H9 (cell line): Measurements from ENCODE around the gene RRBP1. TPM values are rescaled to one million over a fixed set of nuclear protein-coding genes. Genes with fewer than 3 reads are reported as not detected.

Experiments used
- DNase-seq: peaks from one replicate; pipeline ENCODE4 v3.0.0-alpha.2; 2017
- H2AFZ ChIP-seq: one replicate; pipeline ENCODE4 v1.6.1; 2013; ENCODE audit warnings: mild to moderate bottlenecking, low read length, control low read depth, moderate library complexity
- H2AK5ac ChIP-seq: 2 replicates; pipeline ENCODE4 v1.6.1; 2013; ENCODE audit warnings: low read length, control low read depth, mixed read lengths; ENCODE audit not compliant: insufficient read length
- H2BK120ac ChIP-seq: one replicate; pipeline ENCODE4 v1.6.1; 2013; ENCODE audit warnings: low read depth, mild to moderate bottlenecking, low read length, control low read depth, inconsistent platforms; ENCODE audit not compliant: poor library complexity, severe bottlenecking
- H2BK12ac ChIP-seq: 2 replicates; pipeline ENCODE4 v1.6.1; 2013; ENCODE audit warnings: low read length, control low read depth, mixed read lengths, low read depth; ENCODE audit not compliant: insufficient read length
- H2BK15ac ChIP-seq: 2 replicates; pipeline ENCODE4 v1.6.1; 2013; ENCODE audit warnings: low read depth, low read length, control low read depth
- H2BK20ac ChIP-seq: one replicate; pipeline ENCODE4 v1.6.1; 2013; ENCODE audit warnings: low read depth, mild to moderate bottlenecking, low read length, control low read depth, inconsistent platforms; ENCODE audit not compliant: poor library complexity, severe bottlenecking
- H2BK5ac ChIP-seq: 2 replicates; pipeline ENCODE4 v1.6.1; 2013; ENCODE audit warnings: low read length, control low read depth, mixed read lengths; ENCODE audit not compliant: insufficient read length
- H3K14ac ChIP-seq: 2 replicates; pipeline ENCODE4 v1.6.1; 2013; ENCODE audit warnings: low read length, control low read depth; ENCODE audit not compliant: insufficient read depth
- H3K18ac ChIP-seq: 2 replicates; pipeline ENCODE4 v1.6.1; 2013; ENCODE audit warnings: low read depth, mild to moderate bottlenecking, mixed read lengths, low read length, control low read depth; ENCODE audit not compliant: insufficient read length
- H3K23ac ChIP-seq: 2 replicates; pipeline ENCODE4 v1.6.1; 2013; ENCODE audit warnings: low read length, control low read depth, mixed read lengths, low read depth; ENCODE audit not compliant: insufficient read length
- H3K23me2 ChIP-seq: 2 replicates; pipeline ENCODE4 v1.6.1; 2013; ENCODE audit warnings: low read depth, mild to moderate bottlenecking, mixed read lengths, low read length, control low read depth; ENCODE audit not compliant: insufficient read length, poor library complexity, severe bottlenecking
- H3K27ac ChIP-seq: 2 replicates; pipeline ENCODE4 v1.5.1; 2013; ENCODE audit warnings: low read length, control low read depth, mixed read lengths, low read depth; ENCODE audit not compliant: insufficient read length
- H3K27me3 ChIP-seq: 2 replicates; pipeline ENCODE4 v1.6.1; 2013; ENCODE audit warnings: low read length, control low read depth, inconsistent platforms; ENCODE audit not compliant: insufficient read depth
- H3K4ac ChIP-seq: 2 replicates; pipeline ENCODE4 v1.6.1; 2013; ENCODE audit warnings: low read depth, mild to moderate bottlenecking, control low read depth, inconsistent platforms, low read length, moderate library complexity
- H3K4me1 ChIP-seq: 2 replicates; pipeline ENCODE4 v1.6.1; 2013; ENCODE audit warnings: low read length, control low read depth, inconsistent platforms; ENCODE audit not compliant: insufficient read depth
- H3K4me2 ChIP-seq: 2 replicates; pipeline ENCODE4 v1.6.1; 2013; ENCODE audit warnings: low read length, control low read depth, mixed read lengths; ENCODE audit not compliant: insufficient read length, insufficient read depth
- H3K56ac ChIP-seq: 2 replicates; pipeline ENCODE4 v1.6.1; 2013; ENCODE audit warnings: low read depth, mild to moderate bottlenecking, mixed read lengths, low read length, control low read depth; ENCODE audit not compliant: insufficient read length
- H3K79me1 ChIP-seq: 2 replicates; pipeline ENCODE4 v1.6.1; 2013; ENCODE audit warnings: low read depth, mild to moderate bottlenecking, moderate library complexity, low read length, control low read depth, inconsistent platforms; ENCODE audit not compliant: insufficient read depth, poor library complexity, severe bottlenecking
- H3K79me2 ChIP-seq: 2 replicates; pipeline ENCODE4 v1.6.1; 2013; ENCODE audit warnings: low read length, control low read depth, inconsistent platforms; ENCODE audit not compliant: insufficient read depth
- H3K9ac ChIP-seq: 2 replicates; pipeline ENCODE4 v1.6.1; 2013; ENCODE audit warnings: low read length, control low read depth, mixed read lengths; ENCODE audit not compliant: insufficient read length; ENCODE audit errors: extremely low read depth
- H3K9me3 ChIP-seq: one replicate; pipeline ENCODE4 v1.6.1; 2013; ENCODE audit warnings: low read depth, low read length, inconsistent platforms; ENCODE audit not compliant: control insufficient read depth
- H3T11ph ChIP-seq: one replicate; pipeline ENCODE4 v1.6.1; 2013; ENCODE audit warnings: mild to moderate bottlenecking, low read length, control low read depth, inconsistent platforms
- H4K20me1 ChIP-seq: one replicate; pipeline ENCODE4 v1.6.1; 2013; ENCODE audit not compliant: control insufficient read depth, insufficient read length, insufficient read depth
- H4K5ac ChIP-seq: 2 replicates; pipeline ENCODE4 v1.6.1; 2013; ENCODE audit warnings: low read depth, mild to moderate bottlenecking, mixed read lengths, low read length, control low read depth; ENCODE audit not compliant: insufficient read length
- H4K8ac ChIP-seq: replicated peaks from 2 replicates; pipeline ENCODE4 v1.6.1; 2013; ENCODE audit warnings: low read length, control low read depth, mixed read lengths, low read depth; ENCODE audit not compliant: insufficient read length
- H4K91ac ChIP-seq: 2 replicates; pipeline ENCODE4 v1.6.1; 2013; ENCODE audit warnings: low read depth, mild to moderate bottlenecking, moderate library complexity, mixed read lengths, low read length, control low read depth; ENCODE audit not compliant: insufficient read length
- H3K27ac Mint-ChIP-seq, 3 experiments: 2 replicates in 2 of 3; 3 replicates in 1 of 3; pipeline ENCODE4 v1.8.0; 2020 to 2021; ENCODE audit warnings: mixed read lengths in 3 of 3, mild to moderate bottlenecking in 1 of 3, moderate library complexity in 1 of 3
- H3K27me3 Mint-ChIP-seq: 2 replicates; pipeline ENCODE4 v1.8.0; 2021; ENCODE audit warnings: low read depth, mild to moderate bottlenecking, moderate library complexity, mixed read lengths
- H3K36me3 Mint-ChIP-seq, 3 experiments: 2 replicates in 2 of 3; 3 replicates in 1 of 3; pipeline ENCODE4 v1.8.0; 2020 to 2021; ENCODE audit warnings: low read depth in 3 of 3, mixed read lengths in 3 of 3; ENCODE audit not compliant: insufficient read depth in 1 of 3
- H3K4me1 Mint-ChIP-seq, 2 experiments: 2 replicates each; pipeline ENCODE4 v1.8.0; 2020; ENCODE audit warnings: mixed read lengths in 2 of 2
- H3K4me3 Mint-ChIP-seq, 2 experiments: 2 replicates in 1 of 2; 3 replicates in 1 of 2; pipeline ENCODE4 v1.8.0; 2020 to 2021; ENCODE audit warnings: mild to moderate bottlenecking in 2 of 2, mixed read lengths in 2 of 2, moderate library complexity in 1 of 2
- H3K9me3 Mint-ChIP-seq, 2 experiments: 2 replicates in 1 of 2; 3 replicates in 1 of 2; pipeline ENCODE4 v1.8.0; 2020; ENCODE audit warnings: mild to moderate bottlenecking in 2 of 2, mixed read lengths in 2 of 2, moderate library complexity in 1 of 2
- WGBS: extraction: QIAGEN DNeasy Blood & Tissue Kit; methylation state at CpG from one replicate; pipeline ENCODE4 v1.1.7; 2013; ENCODE audit warnings: missing lambda C conversion rate, low lambda C conversion rate, mixed read lengths; ENCODE audit not compliant: insufficient read length; ENCODE audit errors: extremely low coverage; 5-methylcytosine and 5-hydroxymethylcytosine counted together
- total RNA-seq: library from RNA; stranded (reverse); gene quantifications from 2 replicates; pipeline ENCODE4 v1.2.1, GENCODE V29; 2021
- TF ChIP-seq, protein P1 (sequence below): fragments of 200-600 bp; sonication (generic); conservative IDR thresholded peaks from 3 replicates; pipeline ENCODE4 v1.8.0; 2021; ENCODE audit warnings: antibody characterized with exemption, mild to moderate bottlenecking

RRBP1 gene
- total RNA-seq, 1 experiment from 2014 or later: 97.8 TPM

DNA sequence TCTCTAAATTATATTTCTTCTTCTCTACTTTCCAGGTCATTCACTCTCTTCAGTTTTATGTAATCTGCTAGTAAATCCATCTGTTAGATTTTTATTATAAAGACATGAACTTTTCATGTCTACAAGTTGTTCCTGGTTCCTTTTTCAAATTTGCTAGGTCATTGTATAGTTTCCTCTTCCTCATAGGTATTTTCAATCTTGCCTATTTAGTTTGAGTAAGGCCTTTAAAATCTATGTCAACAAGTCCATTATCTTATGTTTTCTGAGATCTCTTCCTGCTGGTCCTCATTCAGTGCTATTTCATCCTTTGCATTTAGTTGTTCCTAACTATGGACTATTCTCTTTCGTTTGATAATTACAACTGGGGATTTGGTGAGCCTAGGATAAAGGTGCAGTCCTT lies 11.0 kb downstream of the RRBP1 start:
- TF ChIP-seq, protein P1, sequence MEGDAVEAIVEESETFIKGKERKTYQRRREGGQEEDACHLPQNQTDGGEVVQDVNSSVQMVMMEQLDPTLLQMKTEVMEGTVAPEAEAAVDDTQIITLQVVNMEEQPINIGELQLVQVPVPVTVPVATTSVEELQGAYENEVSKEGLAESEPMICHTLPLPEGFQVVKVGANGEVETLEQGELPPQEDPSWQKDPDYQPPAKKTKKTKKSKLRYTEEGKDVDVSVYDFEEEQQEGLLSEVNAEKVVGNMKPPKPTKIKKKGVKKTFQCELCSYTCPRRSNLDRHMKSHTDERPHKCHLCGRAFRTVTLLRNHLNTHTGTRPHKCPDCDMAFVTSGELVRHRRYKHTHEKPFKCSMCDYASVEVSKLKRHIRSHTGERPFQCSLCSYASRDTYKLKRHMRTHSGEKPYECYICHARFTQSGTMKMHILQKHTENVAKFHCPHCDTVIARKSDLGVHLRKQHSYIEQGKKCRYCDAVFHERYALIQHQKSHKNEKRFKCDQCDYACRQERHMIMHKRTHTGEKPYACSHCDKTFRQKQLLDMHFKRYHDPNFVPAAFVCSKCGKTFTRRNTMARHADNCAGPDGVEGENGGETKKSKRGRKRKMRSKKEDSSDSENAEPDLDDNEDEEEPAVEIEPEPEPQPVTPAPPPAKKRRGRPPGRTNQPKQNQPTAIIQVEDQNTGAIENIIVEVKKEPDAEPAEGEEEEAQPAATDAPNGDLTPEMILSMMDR: no peak
- H3K79me2 ChIP-seq: peaks cover 27% of the 10 kb centered on the region; the same call in 1 of the 2 replicates
- Mint-ChIP-seq H3K36me3 (peaks cover 3 to 11% (median 9%) of the 10 kb centered on the region in 3 experiments; a peak in 5 of 7 replicates), H3K27me3 (no peaks in the 10 kb centered on the region), H3K4me1 (peaks cover 14 to 25% of the 10 kb centered on the region in 2 experiments), H3K4me3 (no peak overlapping the region), H3K27ac (peak overlapping the region in 1 of 3 experiments; percentile 11; a peak in 1 of 7 replicates), H3K9me3 (no peaks in the 10 kb centered on the region)
- no peak overlapping the region for H2BK120ac ChIP-seq
- no peak overlapping the region for H2AK5ac ChIP-seq
- H3K14ac ChIP-seq: no peak overlapping the region
- H2BK20ac ChIP-seq: no peak overlapping the region
- H4K5ac ChIP-seq: no peak overlapping the region
- no peak overlapping the region for H3K23ac ChIP-seq
- no peak overlapping the region for H2BK5ac ChIP-seq
- H3K23me2 ChIP-seq: no peaks in the 10 kb centered on the region
- no peaks in the 10 kb centered on the region for H3K9me3 ChIP-seq
- H3K4me2 ChIP-seq: no peak overlapping the region
- no peak overlapping the region for H3T11ph ChIP-seq
- no peak overlapping the region for H3K18ac ChIP-seq
- no peak overlapping the region for H2AFZ ChIP-seq
- H3K9ac ChIP-seq: no peak overlapping the region
- no peak overlapping the region for H2BK15ac ChIP-seq
- H3K4ac ChIP-seq: no peak overlapping the region
- no peak for DNase-seq
- no peak overlapping the region for H4K91ac ChIP-seq
- H3K27me3 ChIP-seq: no peaks in the 10 kb centered on the region
- H2BK12ac ChIP-seq: no peak overlapping the region
- WGBS: no CpG with 5 or more reads among the region's 1 CpG
- H4K8ac ChIP-seq: no peak overlapping the region
- H3K27ac ChIP-seq: no peak overlapping the region
- H4K20me1 ChIP-seq: no peaks in the 10 kb centered on the region
- H3K4me1 ChIP-seq: peaks cover 2% of the 10 kb centered on the region; the same call in 1 of the 2 replicates
- no peak overlapping the region for H3K56ac ChIP-seq
- peaks cover 17% of the 10 kb centered on the region for H3K79me1 ChIP-seq
